Lower lobe of right lung (tissue), 2 donors: ENCODE results near the gene TBC1D24. TPM values are rescaled to one million over a fixed set of nuclear protein-coding genes. Genes with fewer than 3 reads are reported as not detected.

ENCODE experiments used
- ATAC-seq, 2 donors: fragments of 200-7000 bp; cut with Tn5 transposase; one replicate each; pipeline ENCODE4 v1.9.1; 2020 to 2022; ENCODE audit warnings: mild to moderate bottlenecking in 2 of 2, moderate library complexity in 2 of 2
- DNase-seq: peaks from one replicate; pipeline ENCODE4 v3.0.0-alpha.2; 2020
- H3K27ac ChIP-seq: fragments of 200-600 bp; one replicate; pipeline ENCODE4 v1.8.0; 2022
- H3K27me3 ChIP-seq: fragments of 200-600 bp; one replicate; pipeline ENCODE4 v1.8.0; 2022; ENCODE audit warnings: low read depth
- H3K36me3 ChIP-seq: fragments of 200-600 bp; one replicate; pipeline ENCODE4 v1.8.0; 2022; ENCODE audit warnings: mild to moderate bottlenecking
- H3K4me1 ChIP-seq: fragments of 200-600 bp; one replicate; pipeline ENCODE4 v1.8.0; 2022
- H3K4me3 ChIP-seq: fragments of 200-600 bp; one replicate; pipeline ENCODE4 v1.8.0; 2022; ENCODE audit warnings: mild to moderate bottlenecking
- H3K9me3 ChIP-seq: fragments of 200-600 bp; one replicate; pipeline ENCODE4 v1.8.0; 2022
- intact Hi-C: fragments of 100-400 bp; cut with DNase I; formaldehyde crosslinking; loops from one replicate; pipeline ENCODE4 v1.11.0; 2022
- total RNA-seq: library from RNA; stranded (reverse); fragmentation: NEBNext Ultra II Directional; extraction: Animal tissue kit (Norgen Biotek cat#: 25700); gene quantifications from one replicate; pipeline ENCODE4 v1.2.1, GENCODE V29; 2021
- TF ChIP-seq, protein P1 (sequence below): fragments of 200-600 bp; IDR thresholded peaks from one replicate; pipeline ENCODE4 v1.8.0; 2022; ENCODE audit warnings: antibody characterized with exemption, mild to moderate bottlenecking
- donor health status: DM: no; HTN: yes; CAD: no; lungs with severe emphysema.

Gene TBC1D24
- total RNA-seq, 1 donor from 2014 or later = 40.2 TPM

DNA sequence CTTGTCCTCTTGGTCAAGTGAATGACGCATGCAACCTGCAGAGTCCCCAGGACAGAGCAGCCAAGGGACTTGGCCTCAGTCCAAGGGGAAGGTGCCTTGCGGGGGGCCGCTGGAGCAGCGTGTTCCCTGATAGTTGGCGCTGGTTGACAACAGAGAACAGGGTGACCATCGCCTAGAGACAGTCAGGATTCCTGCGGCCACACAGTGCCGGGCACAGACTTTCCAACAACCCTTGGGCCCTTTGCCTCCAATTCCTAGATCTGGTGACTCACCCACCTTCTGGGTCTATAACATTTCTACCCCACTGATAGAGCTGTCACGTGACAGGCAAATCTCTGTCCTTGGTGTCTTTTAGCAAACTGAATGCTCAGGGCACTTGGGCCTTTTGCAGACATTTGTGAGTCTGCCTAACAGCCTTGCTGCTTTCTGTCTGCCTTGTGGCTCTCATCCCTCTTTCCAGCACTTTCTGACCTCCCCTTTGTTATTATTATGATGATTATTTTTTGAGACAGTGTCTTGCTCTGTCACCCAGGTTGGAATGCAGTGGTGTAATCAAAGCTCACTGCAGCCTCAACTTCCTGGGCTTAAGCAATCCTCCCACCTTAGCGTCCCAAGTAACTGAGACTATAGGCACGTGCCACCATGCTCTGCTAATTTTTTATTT, 26.9 kb upstream of the TBC1D24 start:
- Histone ChIP-seq H3K27ac (no peak overlapping the region), H3K4me3 (no peak overlapping the region), H3K9me3 (no peaks in the 10 kb centered on the region), H3K4me1 (no peaks in the 10 kb centered on the region), H3K36me3 (peaks cover 39% of the 10 kb centered on the region), H3K27me3 (no peaks in the 10 kb centered on the region)
- TF ChIP-seq, protein P1, sequence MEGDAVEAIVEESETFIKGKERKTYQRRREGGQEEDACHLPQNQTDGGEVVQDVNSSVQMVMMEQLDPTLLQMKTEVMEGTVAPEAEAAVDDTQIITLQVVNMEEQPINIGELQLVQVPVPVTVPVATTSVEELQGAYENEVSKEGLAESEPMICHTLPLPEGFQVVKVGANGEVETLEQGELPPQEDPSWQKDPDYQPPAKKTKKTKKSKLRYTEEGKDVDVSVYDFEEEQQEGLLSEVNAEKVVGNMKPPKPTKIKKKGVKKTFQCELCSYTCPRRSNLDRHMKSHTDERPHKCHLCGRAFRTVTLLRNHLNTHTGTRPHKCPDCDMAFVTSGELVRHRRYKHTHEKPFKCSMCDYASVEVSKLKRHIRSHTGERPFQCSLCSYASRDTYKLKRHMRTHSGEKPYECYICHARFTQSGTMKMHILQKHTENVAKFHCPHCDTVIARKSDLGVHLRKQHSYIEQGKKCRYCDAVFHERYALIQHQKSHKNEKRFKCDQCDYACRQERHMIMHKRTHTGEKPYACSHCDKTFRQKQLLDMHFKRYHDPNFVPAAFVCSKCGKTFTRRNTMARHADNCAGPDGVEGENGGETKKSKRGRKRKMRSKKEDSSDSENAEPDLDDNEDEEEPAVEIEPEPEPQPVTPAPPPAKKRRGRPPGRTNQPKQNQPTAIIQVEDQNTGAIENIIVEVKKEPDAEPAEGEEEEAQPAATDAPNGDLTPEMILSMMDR = no peak
- intact Hi-C loops = no loop called here
- ATAC-seq = no peak
- no peak for DNase-seq

DNA sequence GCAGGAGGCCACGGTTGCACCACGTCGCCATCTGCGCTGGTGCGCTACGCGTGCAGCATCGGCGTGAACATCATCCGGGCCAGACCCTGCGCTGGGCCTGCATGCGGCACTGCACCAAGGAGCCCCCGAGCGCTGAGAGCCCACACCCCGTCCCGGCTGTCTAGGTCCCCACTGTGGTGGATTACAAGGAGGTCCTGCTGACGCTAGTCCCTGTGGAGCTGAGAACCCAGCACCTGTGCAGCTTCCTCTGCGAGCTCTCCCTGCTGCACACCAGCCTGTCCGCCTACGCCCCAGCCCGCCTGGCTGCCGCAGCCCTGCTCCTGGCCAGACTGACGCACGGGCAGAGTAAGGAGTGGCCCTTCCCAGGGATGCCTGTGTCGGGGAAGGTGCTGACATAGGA, 25.8 kb upstream of the TBC1D24 start:
- ATAC-seq = no peak
- Histone ChIP-seq H3K36me3 (peaks cover 45% of the 10 kb centered on the region), H3K27me3 (no peaks in the 10 kb centered on the region), H3K27ac (no peak overlapping the region), H3K4me3 (no peak overlapping the region), H3K4me1 (no peaks in the 10 kb centered on the region), H3K9me3 (no peaks in the 10 kb centered on the region)
- TF ChIP-seq, protein P1 = no peak
- intact Hi-C loops = no loop called here
- DNase-seq = no peak

DNA sequence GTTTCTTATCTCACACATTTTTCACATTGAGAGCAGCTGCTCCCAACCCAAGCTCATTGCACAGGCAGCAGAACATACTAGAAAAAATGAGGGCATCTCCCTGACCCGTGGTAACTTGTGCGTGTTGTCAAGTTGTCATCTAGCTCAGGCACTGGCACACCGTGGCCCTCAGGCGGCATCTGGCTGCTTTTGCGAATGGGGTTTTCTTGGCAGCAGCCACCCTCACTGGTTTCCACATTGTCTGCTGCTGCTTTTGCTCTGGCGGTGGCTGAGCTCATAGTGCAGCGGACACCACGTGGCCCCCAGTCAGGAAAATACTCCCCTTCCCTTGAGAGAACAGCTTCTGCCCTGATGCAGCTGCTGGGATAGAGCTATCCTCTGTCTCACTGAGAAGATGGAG, 24.4 kb upstream of the TBC1D24 start:
- TF ChIP-seq, protein P1 = no peak
- intact Hi-C loops = no loop called here

DNA sequence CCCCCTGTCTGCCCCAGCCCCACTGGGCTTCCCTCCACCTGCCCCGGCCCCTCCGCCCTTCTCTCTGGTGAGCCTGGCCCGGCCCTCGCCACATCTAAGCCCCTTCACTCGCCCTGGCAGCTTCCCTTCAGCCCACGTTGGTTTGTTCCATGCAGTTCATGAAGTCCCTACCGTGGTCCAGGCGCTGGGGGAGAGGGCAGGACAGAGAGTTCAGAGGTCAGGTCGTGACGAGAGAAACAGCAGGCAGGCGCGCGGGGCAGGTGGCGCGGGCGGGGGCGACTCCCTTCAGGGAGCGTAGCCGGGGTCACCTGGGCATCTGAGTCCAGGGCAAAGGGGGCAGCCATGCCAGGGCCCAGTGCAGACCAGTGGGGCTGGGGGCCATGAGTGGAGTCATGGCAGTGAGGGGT, 23.9 kb upstream of the TBC1D24 start:
- Histone ChIP-seq H3K27me3 (no peaks in the 10 kb centered on the region), H3K9me3 (no peaks in the 10 kb centered on the region), H3K4me3 (no peak overlapping the region), H3K27ac (no peak overlapping the region), H3K36me3 (peaks cover 34% of the 10 kb centered on the region), H3K4me1 (no peaks in the 10 kb centered on the region)
- TF ChIP-seq, protein P1 = no peak
- ATAC-seq (no peak), DNase-seq (no peak)
- intact Hi-C loops = no loop called here

More for the DNA sequence above, 24.4 kb upstream of the TBC1D24 start:
- H3K4me3 ChIP-seq = no peak overlapping the region
- DNase-seq = no peak
- peaks cover 36% of the 10 kb centered on the region for H3K36me3 ChIP-seq
- H3K4me1 ChIP-seq = no peaks in the 10 kb centered on the region
- no peak overlapping the region for H3K27ac ChIP-seq
- H3K9me3 ChIP-seq = no peaks in the 10 kb centered on the region
- no peak for ATAC-seq
- no peaks in the 10 kb centered on the region for H3K27me3 ChIP-seq

DNA sequence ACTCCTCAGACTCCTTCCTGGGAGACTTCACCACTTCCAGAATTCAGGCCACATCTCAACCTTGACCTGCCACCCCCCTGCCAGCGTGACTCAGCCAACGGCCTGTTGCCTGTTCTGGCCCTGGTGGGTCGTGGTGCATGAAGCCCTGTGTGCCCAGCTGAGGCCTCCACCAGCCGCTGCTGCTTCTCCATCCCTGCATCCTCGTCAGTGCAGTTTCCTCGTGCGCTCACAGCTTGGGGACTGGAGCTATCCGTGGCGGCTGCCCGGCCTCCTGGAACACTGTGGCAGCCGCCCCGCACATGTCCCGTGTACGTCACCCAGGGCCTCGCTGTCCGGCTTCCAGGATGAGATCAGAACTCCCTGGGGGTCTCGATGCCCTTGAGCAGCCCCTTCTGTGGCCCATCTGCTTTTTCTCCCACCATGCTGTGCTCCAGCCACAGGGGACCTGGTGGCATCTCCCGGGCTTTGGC, 23.0 kb upstream of the TBC1D24 start:
- H3K4me3 ChIP-seq = no peak overlapping the region
- no peak for DNase-seq
- H3K27ac ChIP-seq = no peak overlapping the region
- ATAC-seq = no peak
- no peaks in the 10 kb centered on the region for H3K9me3 ChIP-seq
- intact Hi-C loops = no loop called here
- H3K27me3 ChIP-seq = no peaks in the 10 kb centered on the region
- no peaks in the 10 kb centered on the region for H3K4me1 ChIP-seq
- peaks cover 25% of the 10 kb centered on the region for H3K36me3 ChIP-seq
- TF ChIP-seq, protein P1 = no peak
